A673 (cell line): Measurements from ENCODE around the gene MDK. TPM values are rescaled to one million over a fixed set of nuclear protein-coding genes. Genes with fewer than 3 reads are reported as not detected.

Source experiments
- BruUV-seq: library from RNA; stranded (reverse); fragments of 400-500 nt; replicated peaks from 2 replicates; lab custom pipeline; 2021; lab: Mats Ljungman, UMichigan
- CTCF ChIA-PET: fragments of 300-600 bp; sonication (Branson Sonifier 250); formaldehyde crosslinking; loops from one replicate; lab custom pipeline; 2022; ENCODE audit warnings: antibody characterized with exemption; lab: Charles Lee
- POLR2A ChIA-PET: fragments of 300-600 bp; sonication (Branson Sonifier 250); formaldehyde crosslinking; loops from one replicate; lab custom pipeline; 2022; ENCODE audit warnings: antibody characterized with exemption; ENCODE audit not compliant: low non-redundant PET; lab: Charles Lee
- DNase-seq: peaks from one replicate; pipeline ENCODE4 v3.0.0-alpha.2; 2015; ENCODE audit warnings: low spot score
- H3K27ac ChIP-seq: fragments of 200-600 bp; sonication (generic); 2 replicates; pipeline ENCODE4 v1.5.1; 2016; ENCODE audit warnings: mixed run types, low read depth, mild to moderate bottlenecking, mixed read lengths, antibody characterized with exemption, low read length; ENCODE audit not compliant: poor library complexity, severe bottlenecking
- H3K27me3 ChIP-seq: fragments of 200-600 bp; sonication (generic); replicated peaks from 2 replicates; pipeline ENCODE4 v1.6.1; 2017; ENCODE audit warnings: mixed run types, low read depth, mild to moderate bottlenecking, mixed read lengths, antibody characterized with exemption, low read length; ENCODE audit not compliant: insufficient read depth, poor library complexity
- H3K36me3 ChIP-seq: fragments of 200-600 bp; sonication (generic); 2 replicates; pipeline ENCODE4 v1.6.1; 2016; ENCODE audit warnings: mixed run types, mild to moderate bottlenecking, mixed read lengths, antibody characterized with exemption, low read length; ENCODE audit not compliant: insufficient read depth, poor library complexity, severe bottlenecking
- H3K4me1 ChIP-seq: fragments of 200-600 bp; sonication (generic); 2 replicates; pipeline ENCODE4 v1.6.1; 2017; ENCODE audit warnings: mixed run types, mild to moderate bottlenecking, mixed read lengths, antibody characterized with exemption, low read length; ENCODE audit not compliant: insufficient read depth, poor library complexity, severe bottlenecking
- H3K4me3 ChIP-seq: fragments of 200-600 bp; sonication (generic); 2 replicates; pipeline ENCODE4 v1.5.1; 2016; ENCODE audit warnings: low read depth, mixed run types, mild to moderate bottlenecking, mixed read lengths, low read length; ENCODE audit not compliant: poor library complexity, severe bottlenecking
- H3K9me3 ChIP-seq: fragments of 200-600 bp; sonication (generic); 2 replicates; pipeline ENCODE4 v1.6.1; 2016; ENCODE audit warnings: mixed run types, low read depth, mild to moderate bottlenecking, mixed read lengths, antibody characterized with exemption, low read length; ENCODE audit not compliant: poor library complexity, severe bottlenecking
- CTCF ChIP-seq: fragments of 300-800, 200-600 bp; sonication (generic); conservative IDR thresholded peaks from 2 replicates; pipeline ENCODE4 v1.5.1; 2017; ENCODE audit warnings: low read depth, mild to moderate bottlenecking, antibody characterized with exemption, low read length, moderate library complexity, mixed read lengths
- EZH2 ChIP-seq: fragments of 200-600 bp; sonication (generic); IDR thresholded peaks from 2 replicates; pipeline ENCODE4 v1.6.1; 2017; ENCODE audit warnings: borderline replicate concordance, low read depth, mild to moderate bottlenecking, mixed read lengths, antibody characterized with exemption, low read length; ENCODE audit not compliant: poor library complexity, severe bottlenecking
- intact Hi-C: fragments of 100-400 bp; cut with micrococcal nuclease; formaldehyde crosslinking; loops from one replicate; pipeline ENCODE4 v1.10.0; 2022; ENCODE audit not compliant: unreplicated experiment
- total RNA-seq: library from RNA; stranded (reverse); gene quantifications from 2 replicates; pipeline ENCODE4 v1.2.3, GENCODE V29; 2021

Gene MDK
- total RNA-seq, 1 experiment from 2014 or later = 252 TPM

GRCh38 chr11:46362156-46363030, 19.1 kb upstream of the MDK start:
- no peaks in the 10 kb centered on the region for H3K9me3 ChIP-seq
- POLR2A ChIA-PET = no interaction called here
- no peak for TF ChIP-seq CTCF
- TF ChIP-seq EZH2 = no peak
- DNase-seq = no peak
- H3K4me3 ChIP-seq = no peak overlapping the region
- intact Hi-C loops = no loop called here
- peak overlapping the region; percentile 85 for H3K27ac ChIP-seq
- H3K4me1 ChIP-seq = peaks cover 26% of the 10 kb centered on the region
- no peaks in the 10 kb centered on the region for H3K36me3 ChIP-seq
- BruUV-seq = no TSS peak
- CTCF ChIA-PET = no interaction called here
- H3K27me3 ChIP-seq = no peaks in the 10 kb centered on the region

- intact Hi-C loops = no loop called here
- POLR2A ChIA-PET = no interaction called here
- BruUV-seq = no TSS peak
Measured at GRCh38 chr11:46363031-46363407, 18.4 kb upstream of the MDK start.

GRCh38 chr11:46363455-46364005, 17.9 kb upstream of the MDK start:
- ChIA-PET CTCF (no interaction called here), POLR2A (no interaction called here)
- intact Hi-C loops = no loop called here
- peaks cover 28% of the 10 kb centered on the region for H3K4me1 ChIP-seq
- no TSS peak for BruUV-seq
- TF ChIP-seq EZH2 (no peak), CTCF (no peak)
- peaks cover 6% of the 10 kb centered on the region for H3K36me3 ChIP-seq
- peak overlapping the region; percentile 85 for H3K27ac ChIP-seq
- no peaks in the 10 kb centered on the region for H3K9me3 ChIP-seq
- no peak for DNase-seq
- no peak overlapping the region for H3K4me3 ChIP-seq
- no peaks in the 10 kb centered on the region for H3K27me3 ChIP-seq

More at GRCh38 chr11:46363031-46363407, 18.4 kb upstream of the MDK start:
- TF ChIP-seq CTCF (no peak), EZH2 (no peak)
- CTCF ChIA-PET = no interaction called here
- Histone ChIP-seq H3K4me1 (peaks cover 28% of the 10 kb centered on the region), H3K27ac (peak overlapping the region; percentile 85), H3K36me3 (peaks cover 1% of the 10 kb centered on the region), H3K4me3 (no peak overlapping the region), H3K27me3 (no peaks in the 10 kb centered on the region), H3K9me3 (no peaks in the 10 kb centered on the region)
- no peak for DNase-seq
